ENCODE measurements around the gene TEKT1. TPM values are rescaled to one million over a fixed set of nuclear protein-coding genes. Genes with fewer than 3 reads are reported as not detected.

The TEKT1 gene
- total RNA-seq, 2 donors from 2014 or later = not detected

- Histone ChIP-seq H3K4me1 (ENCODE audit: control insufficient read depth, insufficient read depth, low read length) (no peaks in the 10 kb centered on the region), H3K4me3 (ENCODE audit: low read length) (no peak overlapping the region), H3K9ac (ENCODE audit: extremely low read depth, low read length, poor library complexity, severe bottlenecking) (no peak overlapping the region), H3K27ac (ENCODE audit: low read depth, low read length) (no peak overlapping the region), H3K27me3 (ENCODE audit: control insufficient read depth, insufficient read depth, low read length, poor library complexity, severe bottlenecking) (peaks cover 14% of the 10 kb centered on the region), H3K36me3 (ENCODE audit: control insufficient read depth, insufficient read depth, low read length) (no peaks in the 10 kb centered on the region), H3K9me3 (ENCODE audit: control insufficient read depth, low read length) (peaks cover 6% of the 10 kb centered on the region)
- DNase-seq = no peak
- peaks cover 7% of the 10 kb centered on the region for H3K27me3 Mint-ChIP-seq (ENCODE audit: insufficient read depth)
- TF ChIP-seq, protein P1, sequence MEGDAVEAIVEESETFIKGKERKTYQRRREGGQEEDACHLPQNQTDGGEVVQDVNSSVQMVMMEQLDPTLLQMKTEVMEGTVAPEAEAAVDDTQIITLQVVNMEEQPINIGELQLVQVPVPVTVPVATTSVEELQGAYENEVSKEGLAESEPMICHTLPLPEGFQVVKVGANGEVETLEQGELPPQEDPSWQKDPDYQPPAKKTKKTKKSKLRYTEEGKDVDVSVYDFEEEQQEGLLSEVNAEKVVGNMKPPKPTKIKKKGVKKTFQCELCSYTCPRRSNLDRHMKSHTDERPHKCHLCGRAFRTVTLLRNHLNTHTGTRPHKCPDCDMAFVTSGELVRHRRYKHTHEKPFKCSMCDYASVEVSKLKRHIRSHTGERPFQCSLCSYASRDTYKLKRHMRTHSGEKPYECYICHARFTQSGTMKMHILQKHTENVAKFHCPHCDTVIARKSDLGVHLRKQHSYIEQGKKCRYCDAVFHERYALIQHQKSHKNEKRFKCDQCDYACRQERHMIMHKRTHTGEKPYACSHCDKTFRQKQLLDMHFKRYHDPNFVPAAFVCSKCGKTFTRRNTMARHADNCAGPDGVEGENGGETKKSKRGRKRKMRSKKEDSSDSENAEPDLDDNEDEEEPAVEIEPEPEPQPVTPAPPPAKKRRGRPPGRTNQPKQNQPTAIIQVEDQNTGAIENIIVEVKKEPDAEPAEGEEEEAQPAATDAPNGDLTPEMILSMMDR (conservative IDR thresholded peaks at IDR 0.05) = no peak
- H3K4me3 Mint-ChIP-seq = no peak overlapping the region
- H3K36me3 Mint-ChIP-seq (ENCODE audit: low read depth) = peaks cover 27% of the 10 kb centered on the region
- H3K27ac Mint-ChIP-seq = no peak overlapping the region
- peaks cover 9% of the 10 kb centered on the region for H3K4me1 Mint-ChIP-seq
- peaks cover 24% of the 10 kb centered on the region for H3K9me3 Mint-ChIP-seq
- 88 to 92% methylated on average over 1 of the region's 1 CpG for WGBS, 2 experiments (ENCODE audit: insufficient coverage in 1 of 2, insufficient read length in 1 of 2)
These were observed 39.3 kb upstream of the TEKT1 start for GRCh38 chr17:6870841-6871240.

DNA sequence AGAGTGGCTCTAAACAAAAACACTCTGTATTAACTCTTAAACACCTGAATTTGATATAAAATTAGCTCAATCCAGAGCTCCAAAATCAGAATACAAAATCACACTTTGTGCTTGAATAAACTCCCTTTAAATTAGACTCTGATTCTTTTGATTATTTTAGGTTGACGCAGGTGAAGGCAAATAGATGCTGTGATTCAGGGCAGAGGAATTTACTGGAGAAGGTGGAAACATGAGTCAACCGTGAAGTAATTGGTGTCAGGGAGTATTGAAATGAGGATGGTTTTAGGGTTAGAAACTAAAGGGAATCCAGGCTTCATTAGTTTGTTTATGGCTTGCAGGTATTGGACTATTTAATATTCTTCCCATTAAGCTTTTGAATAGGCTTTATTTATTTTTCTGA is 37.1 kb upstream of the TEKT1 start:
- Histone ChIP-seq H3K9ac (ENCODE audit: extremely low read depth, low read length, poor library complexity, severe bottlenecking) (no peak overlapping the region), H3K27ac (ENCODE audit: low read depth, low read length) (no peak overlapping the region), H3K4me3 (ENCODE audit: low read length) (no peak overlapping the region), H3K9me3 (ENCODE audit: control insufficient read depth, low read length) (no peaks in the 10 kb centered on the region), H3K4me1 (ENCODE audit: control insufficient read depth, insufficient read depth, low read length) (no peaks in the 10 kb centered on the region), H3K27me3 (ENCODE audit: control insufficient read depth, insufficient read depth, low read length, poor library complexity, severe bottlenecking) (peaks cover 36% of the 10 kb centered on the region), H3K36me3 (ENCODE audit: control insufficient read depth, insufficient read depth, low read length) (no peaks in the 10 kb centered on the region)
- Mint-ChIP-seq H3K4me3 (no peak overlapping the region), H3K27ac (no peak overlapping the region), H3K27me3 (ENCODE audit: insufficient read depth) (peaks cover 7% of the 10 kb centered on the region), H3K9me3 (peaks cover 13% of the 10 kb centered on the region), H3K4me1 (peaks cover 9% of the 10 kb centered on the region), H3K36me3 (ENCODE audit: low read depth) (peaks cover 23% of the 10 kb centered on the region)
- no peak for DNase-seq
- WGBS, 2 experiments (ENCODE audit: insufficient coverage in 1 of 2, insufficient read length in 1 of 2) = 69 to 70% methylated on average over 2 of the region's 2 CpGs
- TF ChIP-seq, protein P1 (conservative IDR thresholded peaks at IDR 0.05) = no peak

GRCh38 chr17:6867849-6868248 is 36.3 kb upstream of the TEKT1 start:
- no peak overlapping the region for H3K4me3 ChIP-seq (ENCODE audit: low read length)
- H3K9me3 ChIP-seq (ENCODE audit: control insufficient read depth, low read length) = no peaks in the 10 kb centered on the region
- peaks cover 7% of the 10 kb centered on the region for H3K27me3 Mint-ChIP-seq (ENCODE audit: insufficient read depth)
- no peak overlapping the region for H3K4me3 Mint-ChIP-seq
- H3K4me1 ChIP-seq (ENCODE audit: control insufficient read depth, insufficient read depth, low read length) = no peaks in the 10 kb centered on the region
- 93 to 94% methylated on average over 3 of the region's 3 CpGs for WGBS, 2 experiments (ENCODE audit: insufficient coverage in 1 of 2, insufficient read length in 1 of 2)
- H3K9me3 Mint-ChIP-seq = peaks cover 7% of the 10 kb centered on the region
- H3K9ac ChIP-seq (ENCODE audit: extremely low read depth, low read length, poor library complexity, severe bottlenecking) = no peak overlapping the region
- no peak overlapping the region for H3K27ac Mint-ChIP-seq
- H3K36me3 Mint-ChIP-seq (ENCODE audit: low read depth) = peaks cover 19% of the 10 kb centered on the region
- TF ChIP-seq, protein P1 (conservative IDR thresholded peaks at IDR 0.05) = no peak
- peaks cover 38% of the 10 kb centered on the region for H3K27me3 ChIP-seq (ENCODE audit: control insufficient read depth, insufficient read depth, low read length, poor library complexity, severe bottlenecking)
- no peak overlapping the region for H3K27ac ChIP-seq (ENCODE audit: low read depth, low read length)
- no peak for DNase-seq
- H3K36me3 ChIP-seq (ENCODE audit: control insufficient read depth, insufficient read depth, low read length) = no peaks in the 10 kb centered on the region
- peaks cover 9% of the 10 kb centered on the region for H3K4me1 Mint-ChIP-seq

Data from endodermal cell (in vitro differentiated cells).